H9 (cell line): ENCODE results near the gene PAXX. TPM values are rescaled to one million over a fixed set of nuclear protein-coding genes. Genes with fewer than 3 reads are reported as not detected.

ENCODE experiments used
- DNase-seq: peaks from one replicate; pipeline ENCODE4 v3.0.0-alpha.2; 2017
- H2AFZ ChIP-seq: one replicate; pipeline ENCODE4 v1.6.1; 2013; ENCODE audit warnings: mild to moderate bottlenecking, low read length, control low read depth, moderate library complexity
- H2AK5ac ChIP-seq: 2 replicates; pipeline ENCODE4 v1.6.1; 2013; ENCODE audit warnings: low read length, control low read depth, mixed read lengths; ENCODE audit not compliant: insufficient read length
- H2BK120ac ChIP-seq: one replicate; pipeline ENCODE4 v1.6.1; 2013; ENCODE audit warnings: low read depth, mild to moderate bottlenecking, low read length, control low read depth, inconsistent platforms; ENCODE audit not compliant: poor library complexity, severe bottlenecking
- H2BK12ac ChIP-seq: 2 replicates; pipeline ENCODE4 v1.6.1; 2013; ENCODE audit warnings: low read length, control low read depth, mixed read lengths, low read depth; ENCODE audit not compliant: insufficient read length
- H2BK15ac ChIP-seq: 2 replicates; pipeline ENCODE4 v1.6.1; 2013; ENCODE audit warnings: low read depth, low read length, control low read depth
- H2BK20ac ChIP-seq: one replicate; pipeline ENCODE4 v1.6.1; 2013; ENCODE audit warnings: low read depth, mild to moderate bottlenecking, low read length, control low read depth, inconsistent platforms; ENCODE audit not compliant: poor library complexity, severe bottlenecking
- H2BK5ac ChIP-seq: 2 replicates; pipeline ENCODE4 v1.6.1; 2013; ENCODE audit warnings: low read length, control low read depth, mixed read lengths; ENCODE audit not compliant: insufficient read length
- H3K14ac ChIP-seq: 2 replicates; pipeline ENCODE4 v1.6.1; 2013; ENCODE audit warnings: low read length, control low read depth; ENCODE audit not compliant: insufficient read depth
- H3K18ac ChIP-seq: 2 replicates; pipeline ENCODE4 v1.6.1; 2013; ENCODE audit warnings: low read depth, mild to moderate bottlenecking, mixed read lengths, low read length, control low read depth; ENCODE audit not compliant: insufficient read length
- H3K23ac ChIP-seq: 2 replicates; pipeline ENCODE4 v1.6.1; 2013; ENCODE audit warnings: low read length, control low read depth, mixed read lengths, low read depth; ENCODE audit not compliant: insufficient read length
- H3K23me2 ChIP-seq: 2 replicates; pipeline ENCODE4 v1.6.1; 2013; ENCODE audit warnings: low read depth, mild to moderate bottlenecking, mixed read lengths, low read length, control low read depth; ENCODE audit not compliant: insufficient read length, poor library complexity, severe bottlenecking
- H3K27ac ChIP-seq: 2 replicates; pipeline ENCODE4 v1.5.1; 2013; ENCODE audit warnings: low read length, control low read depth, mixed read lengths, low read depth; ENCODE audit not compliant: insufficient read length
- H3K27me3 ChIP-seq: 2 replicates; pipeline ENCODE4 v1.6.1; 2013; ENCODE audit warnings: low read length, control low read depth, inconsistent platforms; ENCODE audit not compliant: insufficient read depth
- H3K4ac ChIP-seq: 2 replicates; pipeline ENCODE4 v1.6.1; 2013; ENCODE audit warnings: low read depth, mild to moderate bottlenecking, control low read depth, inconsistent platforms, low read length, moderate library complexity
- H3K4me1 ChIP-seq: 2 replicates; pipeline ENCODE4 v1.6.1; 2013; ENCODE audit warnings: low read length, control low read depth, inconsistent platforms; ENCODE audit not compliant: insufficient read depth
- H3K4me2 ChIP-seq: 2 replicates; pipeline ENCODE4 v1.6.1; 2013; ENCODE audit warnings: low read length, control low read depth, mixed read lengths; ENCODE audit not compliant: insufficient read length, insufficient read depth
- H3K56ac ChIP-seq: 2 replicates; pipeline ENCODE4 v1.6.1; 2013; ENCODE audit warnings: low read depth, mild to moderate bottlenecking, mixed read lengths, low read length, control low read depth; ENCODE audit not compliant: insufficient read length
- H3K79me1 ChIP-seq: 2 replicates; pipeline ENCODE4 v1.6.1; 2013; ENCODE audit warnings: low read depth, mild to moderate bottlenecking, moderate library complexity, low read length, control low read depth, inconsistent platforms; ENCODE audit not compliant: insufficient read depth, poor library complexity, severe bottlenecking
- H3K79me2 ChIP-seq: 2 replicates; pipeline ENCODE4 v1.6.1; 2013; ENCODE audit warnings: low read length, control low read depth, inconsistent platforms; ENCODE audit not compliant: insufficient read depth
- H3K9ac ChIP-seq: 2 replicates; pipeline ENCODE4 v1.6.1; 2013; ENCODE audit warnings: low read length, control low read depth, mixed read lengths; ENCODE audit not compliant: insufficient read length; ENCODE audit errors: extremely low read depth
- H3K9me3 ChIP-seq: one replicate; pipeline ENCODE4 v1.6.1; 2013; ENCODE audit warnings: low read depth, low read length, inconsistent platforms; ENCODE audit not compliant: control insufficient read depth
- H3T11ph ChIP-seq: one replicate; pipeline ENCODE4 v1.6.1; 2013; ENCODE audit warnings: mild to moderate bottlenecking, low read length, control low read depth, inconsistent platforms
- H4K20me1 ChIP-seq: one replicate; pipeline ENCODE4 v1.6.1; 2013; ENCODE audit not compliant: control insufficient read depth, insufficient read length, insufficient read depth
- H4K5ac ChIP-seq: 2 replicates; pipeline ENCODE4 v1.6.1; 2013; ENCODE audit warnings: low read depth, mild to moderate bottlenecking, mixed read lengths, low read length, control low read depth; ENCODE audit not compliant: insufficient read length
- H4K8ac ChIP-seq: replicated peaks from 2 replicates; pipeline ENCODE4 v1.6.1; 2013; ENCODE audit warnings: low read length, control low read depth, mixed read lengths, low read depth; ENCODE audit not compliant: insufficient read length
- H4K91ac ChIP-seq: 2 replicates; pipeline ENCODE4 v1.6.1; 2013; ENCODE audit warnings: low read depth, mild to moderate bottlenecking, moderate library complexity, mixed read lengths, low read length, control low read depth; ENCODE audit not compliant: insufficient read length
- H3K27ac Mint-ChIP-seq, 3 experiments: 2 replicates in 2 of 3; 3 replicates in 1 of 3; pipeline ENCODE4 v1.8.0; 2020 to 2021; ENCODE audit warnings: mixed read lengths in 3 of 3, mild to moderate bottlenecking in 1 of 3, moderate library complexity in 1 of 3
- H3K27me3 Mint-ChIP-seq: 2 replicates; pipeline ENCODE4 v1.8.0; 2021; ENCODE audit warnings: low read depth, mild to moderate bottlenecking, moderate library complexity, mixed read lengths
- H3K36me3 Mint-ChIP-seq, 3 experiments: 2 replicates in 2 of 3; 3 replicates in 1 of 3; pipeline ENCODE4 v1.8.0; 2020 to 2021; ENCODE audit warnings: low read depth in 3 of 3, mixed read lengths in 3 of 3; ENCODE audit not compliant: insufficient read depth in 1 of 3
- H3K4me1 Mint-ChIP-seq, 2 experiments: 2 replicates each; pipeline ENCODE4 v1.8.0; 2020; ENCODE audit warnings: mixed read lengths in 2 of 2
- H3K4me3 Mint-ChIP-seq, 2 experiments: 2 replicates in 1 of 2; 3 replicates in 1 of 2; pipeline ENCODE4 v1.8.0; 2020 to 2021; ENCODE audit warnings: mild to moderate bottlenecking in 2 of 2, mixed read lengths in 2 of 2, moderate library complexity in 1 of 2
- H3K9me3 Mint-ChIP-seq, 2 experiments: 2 replicates in 1 of 2; 3 replicates in 1 of 2; pipeline ENCODE4 v1.8.0; 2020; ENCODE audit warnings: mild to moderate bottlenecking in 2 of 2, mixed read lengths in 2 of 2, moderate library complexity in 1 of 2
- CTCF ChIP-seq: fragments of 200-600 bp; sonication (generic); conservative IDR thresholded peaks from 3 replicates; pipeline ENCODE4 v1.8.0; 2021; ENCODE audit warnings: antibody characterized with exemption, mild to moderate bottlenecking
- WGBS: extraction: QIAGEN DNeasy Blood & Tissue Kit; methylation state at CpG from one replicate; pipeline ENCODE4 v1.1.7; 2013; ENCODE audit warnings: missing lambda C conversion rate, low lambda C conversion rate, mixed read lengths; ENCODE audit not compliant: insufficient read length; ENCODE audit errors: extremely low coverage; 5-methylcytosine and 5-hydroxymethylcytosine counted together
- total RNA-seq: library from RNA; stranded (reverse); gene quantifications from 2 replicates; pipeline ENCODE4 v1.2.1, GENCODE V29; 2021

The PAXX gene
- total RNA-seq, 1 experiment from 2014 or later: 51.2 TPM

- H3K23me2 ChIP-seq: peaks cover 7% of the 10 kb centered on the region
- no CpG with 5 or more reads among the region's 16 CpGs for WGBS
- H3K27me3 Mint-ChIP-seq: peaks cover 10% of the 10 kb centered on the region
Observed at GRCh38 chr9:137041124-137041523, 48.9 kb downstream of the PAXX start.

More at GRCh38 chr9:137041124-137041523, 48.9 kb downstream of the PAXX start:
- no peaks in the 10 kb centered on the region; the same call in 1 of the 2 replicates for H3K27me3 ChIP-seq
- H2AK5ac ChIP-seq: no peak overlapping the region
- H3T11ph ChIP-seq: no peak overlapping the region
- H3K9me3 ChIP-seq: no peaks in the 10 kb centered on the region
- no peak for TF ChIP-seq CTCF
- H3K36me3 Mint-ChIP-seq: peaks cover 0 to 14% (median 5%) of the 10 kb centered on the region in 3 experiments; a peak in 5 of 7 replicates
- no peak overlapping the region for H2BK20ac ChIP-seq
- H2BK15ac ChIP-seq: no peak overlapping the region
- H2BK5ac ChIP-seq: no peak overlapping the region
- no peak overlapping the region for H2AFZ ChIP-seq
- no peak overlapping the region for H3K4me2 ChIP-seq
- no peak overlapping the region for H4K91ac ChIP-seq
- H4K20me1 ChIP-seq: no peaks in the 10 kb centered on the region
- H3K23ac ChIP-seq: no peak overlapping the region
- H3K27ac Mint-ChIP-seq: no peak overlapping the region
- H3K9me3 Mint-ChIP-seq: no peaks in the 10 kb centered on the region
- no peak overlapping the region for H3K4ac ChIP-seq
- H3K18ac ChIP-seq: no peak overlapping the region
- no peak overlapping the region for H4K5ac ChIP-seq
- no peaks in the 10 kb centered on the region for H3K79me1 ChIP-seq
- H3K4me1 ChIP-seq: no peaks in the 10 kb centered on the region
- DNase-seq: no peak
- no peak overlapping the region for H3K4me3 Mint-ChIP-seq
- H2BK120ac ChIP-seq: no peak overlapping the region
- no peak overlapping the region for H3K56ac ChIP-seq
- peaks cover 5 to 6% of the 10 kb centered on the region in 2 experiments for H3K4me1 Mint-ChIP-seq
- no peak overlapping the region for H2BK12ac ChIP-seq
- H3K27ac ChIP-seq: no peak overlapping the region
- H4K8ac ChIP-seq: no peak overlapping the region
- H3K79me2 ChIP-seq: peaks cover 2% of the 10 kb centered on the region; the same call in 1 of the 2 replicates
- H3K14ac ChIP-seq: no peak overlapping the region
- no peak overlapping the region for H3K9ac ChIP-seq
